ENCODE data around the gene ATP2A1.

Gene ATP2A1

GRCh38 chr16:28878083-28878926, at the start of gene ATP2A1:
Gene ATP2A1 (plus strand): TSS chr16:28878488. CDS start chr16:28878672, 184 bp downstream.
- DNase-seq, result no peak

- no peak for DNase-seq
These were observed 48.5 kb upstream of the ATP2A1 start for GRCh38 chr16:28829747-28830146.

GRCh38 chr16:28830531-28830930, 47.8 kb upstream of the ATP2A1 start:
- DNase-seq, result no peak

DNA sequence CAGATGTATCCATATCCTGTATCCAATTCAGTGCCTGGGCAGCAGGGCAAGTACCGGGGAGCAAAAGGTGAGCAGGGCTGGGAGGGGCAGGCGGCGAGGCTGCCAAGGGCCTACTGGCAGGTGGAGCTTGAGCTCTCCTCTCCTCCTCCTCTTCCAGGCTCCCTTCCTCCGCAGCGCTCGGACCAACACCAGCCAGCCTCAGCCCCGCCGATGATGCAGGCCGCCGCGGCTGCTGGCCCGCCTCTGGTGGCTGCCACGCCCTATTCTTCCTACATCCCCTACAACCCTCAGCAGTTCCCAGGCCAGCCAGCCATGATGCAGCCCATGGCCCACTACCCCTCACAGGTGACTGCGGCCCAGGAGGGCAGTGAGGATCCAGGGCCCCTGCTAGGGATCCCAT, 43.9 kb upstream of the ATP2A1 start:
- no peak for DNase-seq

- no peak for DNase-seq
These were observed 43.1 kb upstream of the ATP2A1 start for GRCh38 chr16:28834873-28835863.

GRCh38 chr16:28835864-28836760, 42.2 kb upstream of the ATP2A1 start:
- no peak for DNase-seq

- DNase-seq, result no peak
These were observed 41.6 kb upstream of the ATP2A1 start for GRCh38 chr16:28836761-28837064.

DNA sequence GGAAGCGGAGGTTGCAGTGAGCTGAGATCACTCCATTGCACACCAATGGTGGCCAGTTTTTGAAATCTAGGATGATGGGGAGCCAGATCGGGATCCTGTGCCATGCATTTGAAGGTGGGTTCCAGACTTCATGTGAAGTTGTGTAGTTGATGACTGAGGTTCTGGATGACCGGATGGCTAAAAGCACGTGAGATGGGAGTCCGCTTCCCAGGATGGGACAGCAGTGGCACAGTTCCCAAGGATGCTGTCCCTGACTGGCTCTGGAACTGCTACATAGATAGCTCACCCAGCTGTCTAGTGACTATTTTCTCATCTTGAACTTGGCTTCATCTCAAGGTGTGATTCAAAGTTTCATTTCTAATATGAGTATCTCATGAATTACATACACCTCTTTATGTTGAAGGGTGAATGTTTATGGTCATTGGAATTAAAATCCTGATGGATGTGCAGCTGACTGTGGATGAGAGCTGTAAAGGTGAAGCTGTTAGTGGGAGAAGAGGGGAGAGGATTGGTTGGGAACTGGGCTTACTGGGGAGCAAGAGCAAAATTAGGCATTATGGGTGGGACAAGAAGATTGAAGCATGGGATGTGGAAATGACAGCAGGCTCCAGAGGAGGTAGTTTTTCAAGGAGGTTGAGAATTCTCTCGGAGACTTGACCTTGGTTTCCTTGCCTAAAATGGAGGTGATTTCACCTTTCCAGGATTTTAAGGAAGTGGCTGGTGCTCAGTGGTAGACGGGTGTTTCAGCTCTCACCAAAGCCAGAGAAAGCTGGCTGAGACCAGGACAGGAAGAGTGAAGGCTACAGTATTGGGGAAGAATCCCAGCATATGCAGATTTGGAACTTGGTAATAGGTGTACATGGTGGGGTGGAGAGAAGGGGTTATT, 40.4 kb upstream of the ATP2A1 start:
- DNase-seq, result no peak

DNA sequence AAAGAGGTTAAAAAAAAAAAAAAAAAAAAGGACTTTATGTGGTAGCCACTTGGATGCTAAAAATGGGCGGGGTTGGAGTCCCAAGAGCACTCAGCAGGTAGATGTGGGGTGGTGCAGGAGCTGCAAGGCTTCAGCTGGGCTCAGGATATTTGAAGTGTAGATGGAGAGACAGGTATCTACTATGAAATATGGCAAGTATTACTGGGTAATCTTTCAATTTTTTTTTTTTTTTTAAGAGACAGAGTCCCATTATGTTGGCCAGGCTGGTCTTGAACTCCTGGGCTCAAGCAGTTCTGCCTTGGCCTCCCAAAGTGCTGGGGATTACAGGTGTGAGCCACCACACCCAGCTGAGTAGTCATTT, 39.8 kb upstream of the ATP2A1 start:
- DNase-seq, result no peak

GRCh38 chr16:28839004-28839639, 39.2 kb upstream of the ATP2A1 start:
- no peak for DNase-seq

DNA sequence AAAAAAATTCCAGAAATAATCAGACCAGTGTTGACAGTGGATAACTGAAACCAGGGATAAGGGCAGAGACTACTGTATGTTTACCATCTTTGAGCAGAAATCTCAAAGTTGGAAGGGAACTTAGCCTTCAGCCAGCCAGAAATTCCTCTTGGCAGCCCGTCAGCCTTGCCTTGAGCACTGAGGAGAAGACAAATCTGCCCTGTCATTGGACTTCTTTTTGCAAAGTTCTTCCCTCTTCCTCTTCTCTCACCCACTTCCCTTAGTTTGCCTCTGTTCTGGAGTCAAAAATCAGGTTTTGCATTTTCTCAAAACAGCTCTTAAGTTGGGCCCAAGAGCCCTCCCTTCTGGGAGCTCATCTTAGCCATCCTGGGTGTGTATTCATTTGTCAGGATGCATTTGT, 38.4 kb upstream of the ATP2A1 start:
- no peak for DNase-seq

DNA sequence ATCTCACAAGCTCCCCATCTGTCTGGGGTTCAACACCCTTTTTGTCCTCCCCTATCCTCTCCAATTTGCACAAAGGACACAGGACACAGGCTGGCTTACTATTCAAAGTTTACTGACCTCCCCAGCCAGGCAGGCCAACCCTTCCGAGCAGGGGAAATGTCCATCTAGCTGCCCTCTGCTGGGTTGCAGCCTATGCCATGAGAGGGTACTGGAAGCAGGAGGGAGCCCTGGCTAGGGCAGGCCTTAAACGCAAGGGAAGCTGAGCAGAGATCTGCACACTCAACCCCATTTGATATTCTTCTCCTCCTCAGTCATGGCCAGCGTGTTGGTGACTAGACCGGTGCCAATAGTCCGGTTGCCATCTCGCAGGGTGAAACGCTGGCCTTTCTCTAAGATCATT, 35.6 kb upstream of the ATP2A1 start:
- no peak for DNase-seq

DNA sequence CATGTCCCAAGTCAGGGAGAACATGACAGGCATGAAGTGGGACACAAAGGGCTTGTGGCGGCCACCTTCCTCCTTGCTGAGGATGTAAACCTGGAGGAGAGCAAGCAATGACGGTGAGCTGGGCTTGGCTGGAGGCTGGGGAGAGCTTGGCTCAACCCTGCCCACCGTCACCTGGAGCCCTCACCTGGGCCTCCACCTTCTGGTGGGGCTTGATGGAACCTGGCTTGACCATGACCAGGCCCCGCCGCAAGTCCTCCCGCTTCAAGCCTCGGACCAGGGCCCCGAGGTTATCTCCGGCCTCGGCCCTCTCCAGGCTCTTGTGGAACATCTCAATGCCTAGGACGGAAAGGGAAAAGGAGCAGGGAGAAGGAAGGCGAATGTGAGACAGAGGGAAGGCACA, 34.5 kb upstream of the ATP2A1 start:
- DNase-seq, result no peak

GRCh38 chr16:28844226-28844885, 33.9 kb upstream of the ATP2A1 start:
- no peak for DNase-seq

GRCh38 chr16:28845293-28845692, 33.0 kb upstream of the ATP2A1 start:
- DNase-seq, result no peak

DNA sequence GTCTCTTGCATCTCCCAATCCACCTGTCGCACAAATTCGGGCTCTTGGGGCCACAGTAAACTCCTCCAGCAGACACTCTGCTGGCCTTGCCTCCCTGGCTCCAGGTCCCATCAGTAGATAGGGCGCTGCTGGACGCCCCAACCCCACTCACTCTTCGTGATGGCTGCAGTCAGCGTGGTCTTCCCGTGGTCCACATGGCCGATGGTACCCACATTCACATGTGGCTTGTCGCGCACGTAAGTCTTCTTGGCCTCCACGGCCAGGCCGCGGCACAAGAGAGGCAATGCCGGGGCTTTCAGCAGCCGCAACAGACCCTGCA, 32.6 kb upstream of the ATP2A1 start:
- no peak for DNase-seq

GRCh38 chr16:28846080-28846932, 32.0 kb upstream of the ATP2A1 start, which contains the start of gene TUFM:
Gene TUFM (minus strand): TSS chr16:28846348. CDS start chr16:28846269, 79 bp downstream.
- peak; percentile 92 to 98 (median 98) for DNase-seq

DNA sequence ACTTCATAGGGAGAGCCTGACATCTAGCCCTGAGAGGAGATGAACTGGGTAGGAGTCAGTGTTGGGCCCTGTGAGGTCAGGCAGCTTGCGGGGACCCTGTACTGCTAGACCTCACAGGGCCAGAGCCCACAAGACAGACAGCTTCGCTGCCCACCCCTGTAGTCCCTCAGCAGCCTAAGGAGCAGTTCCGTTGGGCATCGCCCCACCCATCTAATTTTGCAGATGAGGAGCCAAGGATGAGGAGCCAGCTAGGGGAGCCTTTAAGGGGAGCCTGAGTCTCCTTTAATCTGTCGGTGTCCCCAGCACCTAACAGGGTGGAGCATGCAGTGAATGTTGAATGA, 31.4 kb upstream of the ATP2A1 start:
- DNase-seq, result no peak

GRCh38 chr16:28858421-28858820, 19.9 kb upstream of the ATP2A1 start:
- no peak for DNase-seq

DNA sequence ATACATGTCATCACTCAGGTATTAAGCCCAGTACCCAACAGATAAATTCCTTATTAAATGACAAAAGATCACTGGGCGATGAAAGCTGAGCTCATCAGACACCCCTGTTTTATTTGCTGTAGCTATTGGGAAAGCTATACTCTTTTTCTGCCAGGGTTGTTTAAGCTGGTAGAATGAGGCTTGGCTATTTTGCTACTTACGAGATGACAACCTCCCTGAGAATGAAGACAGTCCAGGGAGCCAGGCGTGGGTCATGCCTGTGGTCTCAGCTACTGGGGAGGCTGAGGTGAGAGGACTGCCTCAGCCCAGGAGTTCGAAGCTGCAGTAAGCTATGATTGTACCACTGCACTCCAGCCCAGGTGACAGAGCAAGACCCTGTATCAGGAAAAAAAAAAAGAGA, 19.0 kb upstream of the ATP2A1 start:
- no peak for DNase-seq

Data from stimulated activated naive CD4-positive, alpha-beta T cell (primary cell).